ENCODE data around the gene PAPOLG. TPM values are rescaled to one million over a fixed set of nuclear protein-coding genes. Genes with fewer than 3 reads are reported as not detected.
"Not testable (repeated sequence)": the region's sequence is repeated elsewhere in the genome, so short reads cannot be mapped to it uniquely, and the experiment has no call there.

Gene PAPOLG
- total and polyA plus RNA-seq, 2 experiments from 2014 or later = 8.6 to 13.6 TPM

- no peak for TF ChIP-seq CTCF (IDR thresholded peaks at IDR 0.05; ENCODE audit: low read depth, low read length)
- H3K27me3 ChIP-seq = no peaks in the 10 kb centered on the region
- no peaks in the 10 kb centered on the region for H3K36me3 ChIP-seq
- no peak overlapping the region for H3K4me3 ChIP-seq
- H3K4me1 ChIP-seq (ENCODE audit: low read depth) = no peaks in the 10 kb centered on the region
- DNase-seq (ENCODE audit: low read depth in 1 of 2, low spot score in 1 of 2) = no peak
- no peaks in the 10 kb centered on the region for H3K9me3 ChIP-seq (ENCODE audit: low read depth)
- H3K27ac ChIP-seq = no peak overlapping the region
Measured at GRCh38 chr2:60825666-60826065, 69.6 kb downstream of the PAPOLG start.

DNA sequence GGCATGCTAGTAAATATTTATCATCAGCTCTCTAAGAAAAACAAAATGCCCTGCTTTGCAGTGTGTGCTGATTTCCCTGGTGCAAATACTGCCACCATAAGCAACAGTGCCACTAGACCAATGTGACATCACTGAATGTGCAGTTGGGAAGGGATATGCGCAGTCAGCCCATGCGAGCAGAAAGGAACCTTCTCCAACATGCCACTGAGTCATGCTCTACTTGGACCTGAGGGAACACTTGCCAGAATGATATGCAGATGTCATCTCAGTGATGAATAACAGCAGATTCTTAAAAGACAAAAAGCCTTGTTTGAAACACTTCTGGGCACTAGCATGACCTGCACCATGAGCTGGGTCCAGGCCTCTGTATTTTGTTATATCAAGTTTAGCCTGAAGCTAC lies 70.0 kb downstream of the PAPOLG start:
- Histone ChIP-seq H3K4me1 (ENCODE audit: low read depth) (no peaks in the 10 kb centered on the region), H3K36me3 (no peaks in the 10 kb centered on the region), H3K27ac (no peak overlapping the region), H3K9me3 (ENCODE audit: low read depth) (no peaks in the 10 kb centered on the region), H3K4me3 (no peak overlapping the region), H3K27me3 (no peaks in the 10 kb centered on the region)
- DNase-seq (ENCODE audit: low read depth in 1 of 2, low spot score in 1 of 2) = no peak
- TF ChIP-seq CTCF (IDR thresholded peaks at IDR 0.05; ENCODE audit: low read depth, low read length) = no peak

GRCh38 chr2:60826860-60827259 lies 70.8 kb downstream of the PAPOLG start:
- not testable (repeated sequence) for DNase-seq (ENCODE audit: low read depth in 1 of 2, low spot score in 1 of 2); H3K4me1 ChIP-seq (ENCODE audit: low read depth); H3K36me3 ChIP-seq; H3K9me3 ChIP-seq (ENCODE audit: low read depth); H3K4me3 ChIP-seq; H3K27me3 ChIP-seq; H3K27ac ChIP-seq

DNA sequence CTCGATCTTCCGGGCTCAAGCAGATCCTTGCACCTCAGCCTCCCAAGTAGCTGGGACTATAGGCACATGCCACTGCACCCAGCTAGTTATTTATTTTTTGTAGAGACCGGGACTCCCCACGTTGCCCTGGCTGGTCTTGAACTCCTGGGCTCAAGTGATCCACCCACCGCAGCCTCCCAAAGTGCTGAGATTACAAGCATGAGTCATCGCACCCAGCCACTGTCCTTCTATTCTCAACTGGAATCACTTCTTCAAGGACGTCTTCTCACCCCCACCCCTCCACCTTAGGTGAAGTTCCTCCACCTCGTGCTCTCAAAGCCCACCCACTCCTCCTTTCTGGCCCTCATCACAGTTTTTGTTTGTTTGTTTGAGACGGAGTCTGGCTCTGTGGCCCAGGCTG lies 71.3 kb downstream of the PAPOLG start:
- Histone ChIP-seq H3K9me3 (ENCODE audit: low read depth) (no peaks in the 10 kb centered on the region), H3K36me3 (no peaks in the 10 kb centered on the region), H3K27me3 (no peaks in the 10 kb centered on the region), H3K4me1 (ENCODE audit: low read depth) (no peaks in the 10 kb centered on the region), H3K4me3 (no peak overlapping the region), H3K27ac (no peak overlapping the region)
- TF ChIP-seq CTCF (IDR thresholded peaks at IDR 0.05; ENCODE audit: low read depth, low read length) = no peak
- DNase-seq (ENCODE audit: low read depth in 1 of 2, low spot score in 1 of 2) = no peak

DNA sequence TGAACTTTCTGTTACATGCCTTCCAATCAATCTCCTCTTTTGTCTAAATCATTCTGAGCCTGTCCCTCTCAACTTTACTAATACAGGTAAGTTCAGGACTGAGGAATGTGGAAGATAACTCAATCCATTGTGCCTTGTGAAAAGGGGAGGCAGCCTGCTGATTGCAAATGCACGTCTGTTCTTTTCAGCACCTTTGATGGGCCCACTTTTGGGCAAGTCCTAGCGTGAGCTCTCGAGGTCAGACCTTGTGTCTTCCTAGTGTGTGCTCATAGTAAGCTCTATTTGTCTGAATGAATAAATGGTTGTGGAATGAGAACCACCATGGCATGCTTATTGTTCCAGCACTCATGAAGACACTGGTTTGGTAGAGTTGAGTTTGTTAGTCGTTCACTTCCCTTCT lies 74.9 kb downstream of the PAPOLG start:
- no peak for TF ChIP-seq CTCF (IDR thresholded peaks at IDR 0.05; ENCODE audit: low read depth, low read length)
- Histone ChIP-seq H3K9me3 (ENCODE audit: low read depth) (no peaks in the 10 kb centered on the region), H3K4me3 (no peak overlapping the region), H3K4me1 (ENCODE audit: low read depth) (no peaks in the 10 kb centered on the region), H3K27me3 (no peaks in the 10 kb centered on the region), H3K36me3 (no peaks in the 10 kb centered on the region), H3K27ac (no peak overlapping the region)
- DNase-seq (ENCODE audit: low read depth in 1 of 2, low spot score in 1 of 2) = no peak

DNA sequence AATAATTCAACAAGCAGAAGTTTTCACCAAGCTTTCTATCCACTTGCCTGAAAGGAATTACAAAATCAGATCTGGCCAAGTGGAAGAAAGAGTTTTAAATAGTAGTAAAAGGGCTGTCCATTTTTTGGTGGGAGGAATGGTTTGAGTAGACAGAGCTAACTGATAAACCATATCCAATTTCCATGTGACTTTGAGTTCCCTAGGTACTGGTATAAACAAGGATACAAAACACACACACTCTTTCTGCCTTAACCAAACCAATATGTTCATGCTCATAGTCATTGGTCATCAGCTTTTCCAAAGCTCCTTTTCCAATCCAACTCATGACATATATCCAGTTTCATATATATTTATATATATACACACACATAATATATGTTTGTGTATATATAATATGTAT lies 75.9 kb downstream of the PAPOLG start:
- no peak overlapping the region for H3K4me3 ChIP-seq
- H3K4me1 ChIP-seq (ENCODE audit: low read depth) = no peaks in the 10 kb centered on the region
- no peak overlapping the region for H3K27ac ChIP-seq
- H3K27me3 ChIP-seq = peaks cover 6% of the 10 kb centered on the region
- TF ChIP-seq CTCF (IDR thresholded peaks at IDR 0.05; ENCODE audit: low read depth, low read length) = no peak
- no peaks in the 10 kb centered on the region for H3K9me3 ChIP-seq (ENCODE audit: low read depth)
- no peak for DNase-seq (ENCODE audit: low read depth in 1 of 2, low spot score in 1 of 2)
- no peaks in the 10 kb centered on the region for H3K36me3 ChIP-seq

Measured in cardiac muscle cell (in vitro differentiated cells and primary cell).